Medulla oblongata (tissue), 1 donor: ENCODE results near the gene QRICH2.
"Not testable (repeated sequence)": the region's sequence is repeated elsewhere in the genome, so short reads cannot be mapped to it uniquely, and the experiment has no call there.

Experiments
- DNase-seq: peaks from one replicate; pipeline ENCODE4 v3.0.0-alpha.2; 2015; ENCODE audit errors: extremely low spot score

QRICH2 gene

GRCh38 chr17:76267581-76268001, 40.5 kb downstream of the QRICH2 start:
- not testable (repeated sequence) for DNase-seq

GRCh38 chr17:76267051-76267576, 41.0 kb downstream of the QRICH2 start:
- no peak for DNase-seq

GRCh38 chr17:76266244-76266938, 41.7 kb downstream of the QRICH2 start:
- DNase-seq = peak; percentile 46

DNA sequence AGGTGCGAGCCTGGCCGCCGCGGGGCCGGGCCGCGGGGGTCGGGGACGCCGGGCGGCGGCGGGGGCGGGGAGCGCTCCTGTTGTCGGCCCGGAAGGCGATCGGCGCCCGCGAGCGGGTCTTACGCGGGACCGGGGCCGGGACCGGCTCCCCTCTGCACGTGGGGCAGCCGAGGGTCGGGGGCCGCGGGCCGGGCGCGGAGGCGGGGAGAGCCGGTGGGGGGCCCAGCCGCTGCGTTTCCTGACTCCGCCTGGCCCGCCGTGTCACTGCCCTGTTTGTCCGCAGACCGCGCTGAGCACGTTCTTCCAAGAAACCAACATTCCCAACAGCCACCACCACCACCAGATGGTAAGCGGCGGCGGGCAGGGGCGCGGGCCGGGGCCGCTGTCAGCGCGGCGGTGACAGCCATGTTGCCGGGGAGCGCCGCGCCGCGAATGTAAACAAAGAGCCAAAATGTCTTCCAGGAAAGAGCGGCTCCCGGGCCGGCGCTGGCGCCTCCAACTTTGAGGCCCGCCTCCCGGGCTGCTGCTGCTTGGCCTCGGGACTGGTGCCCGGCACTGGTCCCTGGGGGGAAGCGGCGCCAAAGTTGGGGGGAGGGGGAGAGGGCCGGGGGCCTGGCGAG, 42.3 kb downstream of the QRICH2 start:
- peak; percentile 36 for DNase-seq

- peak; percentile 99 for DNase-seq
These were observed 43.1 kb downstream of the QRICH2 start, which contains the start of gene UBALD2 for GRCh38 chr17:76264755-76265623. TSS of gene UBALD2 (plus strand) at chr17:76265348. CDS start at chr17:76265506, 158 bp downstream.

- no peak for DNase-seq
These were observed 43.7 kb downstream of the QRICH2 start for GRCh38 chr17:76264425-76264754.

GRCh38 chr17:76263896-76264295, 44.2 kb downstream of the QRICH2 start:
- DNase-seq = no peak

DNA sequence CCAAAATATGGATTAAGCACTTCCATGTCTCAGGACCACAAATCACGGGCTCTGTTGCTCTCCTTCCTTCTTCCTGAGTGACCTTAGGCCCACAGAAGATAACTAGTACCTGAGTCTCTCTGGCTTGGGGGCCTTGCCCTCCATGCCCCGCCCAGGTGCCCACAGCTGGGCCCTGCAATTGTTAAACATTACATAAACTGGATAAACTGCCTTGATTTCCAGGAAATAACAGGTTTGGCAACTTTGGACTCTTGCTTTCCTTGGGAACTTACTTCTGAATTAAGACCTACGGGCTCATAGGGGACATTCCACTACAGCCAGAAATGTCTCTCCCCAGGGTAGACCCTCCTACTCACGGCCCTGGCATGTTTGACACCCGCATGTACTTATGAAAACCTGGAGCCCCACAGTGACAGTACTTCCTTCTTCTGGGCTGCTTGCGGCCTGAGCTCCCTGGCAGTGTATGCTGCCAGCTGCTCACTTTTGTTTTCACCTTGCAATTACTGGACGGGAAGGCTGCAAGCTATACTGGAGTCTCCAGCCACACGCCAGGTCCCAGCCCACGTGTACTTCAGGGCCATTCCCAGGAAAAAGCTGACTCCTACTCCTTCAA, 45.2 kb downstream of the QRICH2 start:
- peak; percentile 42 for DNase-seq

- DNase-seq = peak; percentile 75
These were observed 46.5 kb downstream of the QRICH2 start for GRCh38 chr17:76261421-76262215.

DNA sequence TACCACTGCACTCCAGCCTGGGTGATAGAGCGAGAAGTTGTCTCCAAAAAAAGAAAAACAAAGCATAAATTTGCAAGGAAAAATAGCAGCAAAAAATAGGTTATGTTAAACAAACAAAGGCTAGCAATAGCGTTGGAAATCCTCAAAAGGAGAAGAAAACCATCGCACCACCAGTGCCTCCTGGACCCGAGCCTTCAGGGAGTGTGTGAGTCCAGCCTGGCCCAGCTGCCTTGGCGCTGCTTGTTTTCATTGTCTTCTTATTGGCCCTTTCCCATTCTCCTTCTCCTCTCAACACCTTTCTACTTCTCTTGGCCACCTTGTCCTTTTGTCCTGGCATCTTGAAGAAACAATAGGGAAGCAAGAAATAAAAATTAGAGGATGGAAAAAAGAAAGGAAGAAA, 47.4 kb downstream of the QRICH2 start:
- DNase-seq = no peak

DNA sequence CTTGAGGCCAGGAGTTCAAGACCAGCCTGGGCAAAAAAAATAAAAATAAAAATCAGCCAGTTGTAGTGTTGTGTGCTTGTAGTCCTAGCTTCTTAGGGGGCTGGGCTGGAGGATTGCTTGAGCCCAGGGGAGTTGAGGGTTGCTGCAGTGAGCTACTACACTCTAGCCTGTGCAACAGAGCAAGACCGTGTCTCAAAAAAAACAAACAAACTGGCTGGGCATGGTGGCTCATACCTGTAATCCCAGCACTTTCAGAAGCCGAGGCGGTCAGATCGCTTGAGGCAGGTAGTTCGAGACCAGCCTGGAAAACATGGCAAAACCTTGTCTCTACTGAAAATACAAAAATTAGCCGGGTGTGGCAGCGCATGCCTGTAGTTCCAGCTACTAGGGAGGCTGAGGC, 47.9 kb downstream of the QRICH2 start:
- no peak for DNase-seq

DNA sequence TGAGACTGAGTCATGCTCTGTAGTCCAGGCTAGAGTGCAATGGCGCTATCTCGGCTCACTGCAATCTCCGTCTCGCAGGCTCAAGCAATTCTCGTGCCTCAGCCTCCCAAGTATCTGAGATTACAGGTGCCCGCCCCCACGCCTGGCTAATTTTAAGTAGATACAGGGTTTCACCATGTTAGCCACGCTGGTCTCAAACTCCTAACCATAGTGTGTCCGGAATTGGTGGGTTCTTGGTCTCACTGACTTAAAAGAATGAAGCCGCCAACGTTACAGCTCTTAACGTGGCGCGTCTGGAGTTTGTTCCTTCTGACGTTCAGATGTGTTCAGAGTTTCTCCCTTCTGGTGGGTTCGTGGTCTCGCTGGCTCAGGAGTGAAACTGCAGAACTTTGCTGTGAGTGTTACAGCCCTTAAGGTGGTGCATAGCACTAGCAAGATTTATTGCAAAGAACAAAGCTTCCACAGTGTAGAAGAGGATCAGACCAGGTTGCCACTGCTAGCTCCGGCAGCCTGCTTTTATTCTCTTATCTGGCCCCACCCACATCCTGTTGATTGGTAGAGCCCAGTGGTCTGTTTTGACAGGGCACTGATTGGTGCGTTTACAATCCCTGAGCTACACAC, 51.5 kb downstream of the QRICH2 start:
- DNase-seq = not testable (repeated sequence)

DNA sequence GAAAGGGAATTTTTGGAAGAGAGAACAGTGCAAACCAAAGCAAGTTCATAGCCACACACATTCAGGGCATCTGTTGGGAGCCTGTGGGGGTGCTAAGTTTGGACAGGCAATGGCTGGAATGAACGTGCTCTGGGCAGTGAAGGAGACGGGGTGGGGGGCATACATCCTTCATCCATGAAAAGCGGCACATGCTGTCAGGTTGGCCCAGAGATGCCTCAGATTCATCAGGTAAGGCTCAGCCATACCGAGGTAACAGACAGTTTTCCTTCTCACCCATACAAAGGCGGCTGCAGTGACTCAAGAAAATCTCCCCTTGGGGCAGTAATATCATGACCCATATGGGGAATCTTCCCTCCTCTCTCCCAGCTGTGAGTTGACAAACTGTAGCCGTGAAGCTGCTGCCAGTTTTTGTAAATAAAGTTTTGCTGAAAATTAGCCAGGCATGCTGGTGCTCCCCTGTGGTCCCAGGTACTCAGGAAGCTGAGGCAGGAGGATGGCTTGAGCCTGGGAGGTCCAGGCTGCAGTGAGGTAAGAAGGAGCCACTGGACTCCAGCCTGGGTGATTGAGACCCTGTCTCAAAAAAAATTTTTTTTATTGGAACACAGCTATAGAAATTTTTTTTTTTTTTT, 52.2 kb downstream of the QRICH2 start:
- DNase-seq = no peak

- DNase-seq = no peak
These were observed 53.8 kb downstream of the QRICH2 start for GRCh38 chr17:76254275-76254674.

GRCh38 chr17:76253841-76254240, 54.2 kb downstream of the QRICH2 start:
- DNase-seq = no peak

GRCh38 chr17:76252967-76253766, 54.9 kb downstream of the QRICH2 start:
- not testable (repeated sequence) for DNase-seq

DNA sequence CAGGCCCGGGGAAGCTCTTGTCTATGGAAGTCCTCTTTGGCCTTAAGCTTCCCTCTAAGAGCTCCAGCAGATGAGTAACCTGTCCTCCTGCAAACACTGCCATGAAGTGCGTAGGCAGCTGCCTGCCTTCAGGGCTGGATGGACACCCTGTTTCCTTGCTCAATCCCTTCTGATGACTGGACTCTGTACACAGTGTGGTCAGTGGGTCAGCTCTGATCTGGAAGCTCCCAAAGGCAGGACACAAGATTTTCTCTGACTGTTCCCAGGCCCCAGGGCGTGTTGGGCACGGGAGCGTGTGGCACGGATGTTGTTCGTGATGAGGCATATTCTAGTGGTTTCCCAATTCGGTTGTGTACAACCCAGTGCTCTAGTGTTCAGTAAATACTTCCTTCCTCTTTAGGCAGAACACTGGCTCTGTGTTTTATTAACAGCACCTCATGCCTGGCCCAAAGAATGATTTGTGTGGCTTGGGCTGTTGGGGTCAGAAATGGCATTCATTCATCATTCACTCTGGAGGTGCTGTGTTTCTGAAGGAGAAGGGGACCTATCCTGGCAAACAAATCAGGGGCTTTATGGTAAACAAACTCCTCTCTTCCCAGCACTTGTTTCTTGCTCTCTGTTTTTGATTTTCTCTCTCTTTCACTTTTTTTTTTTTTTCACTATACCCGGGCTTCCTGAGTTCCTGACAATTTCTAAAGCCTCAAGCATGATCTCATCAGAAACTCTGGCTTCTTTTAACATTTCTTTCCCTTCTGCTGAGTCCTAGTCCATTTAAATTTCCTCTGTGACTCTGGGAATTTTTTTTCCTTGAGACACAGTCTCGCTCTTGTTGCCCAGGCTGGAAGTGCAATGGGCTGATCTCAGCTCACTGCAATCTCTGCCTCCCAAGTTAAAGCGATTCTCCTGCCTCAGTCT, 55.8 kb downstream of the QRICH2 start:
- DNase-seq = peak; percentile 58

- DNase-seq = no peak
These were observed 56.5 kb downstream of the QRICH2 start for GRCh38 chr17:76251478-76252039.
